A673 (cell line): ENCODE measurements around the gene RAPGEF4. TPM values are rescaled to one million over a fixed set of nuclear protein-coding genes. Genes with fewer than 3 reads are reported as not detected.
"Not testable (repeated sequence)": the region's sequence is repeated elsewhere in the genome, so short reads cannot be mapped to it uniquely, and the experiment has no call there.

Experiments used
- BruUV-seq: library from RNA; stranded (reverse); fragments of 400-500 nt; replicated peaks from 2 replicates; lab custom pipeline; 2021; lab: Mats Ljungman, UMichigan
- CTCF ChIA-PET: fragments of 300-600 bp; sonication (Branson Sonifier 250); formaldehyde crosslinking; loops from one replicate; lab custom pipeline; 2022; ENCODE audit warnings: antibody characterized with exemption; lab: Charles Lee
- POLR2A ChIA-PET: fragments of 300-600 bp; sonication (Branson Sonifier 250); formaldehyde crosslinking; loops from one replicate; lab custom pipeline; 2022; ENCODE audit warnings: antibody characterized with exemption; ENCODE audit not compliant: low non-redundant PET; lab: Charles Lee
- DNase-seq: peaks from one replicate; pipeline ENCODE4 v3.0.0-alpha.2; 2015; ENCODE audit warnings: low spot score
- H3K27ac ChIP-seq: fragments of 200-600 bp; sonication (generic); 2 replicates; pipeline ENCODE4 v1.5.1; 2016; ENCODE audit warnings: mixed run types, low read depth, mild to moderate bottlenecking, mixed read lengths, antibody characterized with exemption, low read length; ENCODE audit not compliant: poor library complexity, severe bottlenecking
- H3K27me3 ChIP-seq: fragments of 200-600 bp; sonication (generic); replicated peaks from 2 replicates; pipeline ENCODE4 v1.6.1; 2017; ENCODE audit warnings: mixed run types, low read depth, mild to moderate bottlenecking, mixed read lengths, antibody characterized with exemption, low read length; ENCODE audit not compliant: insufficient read depth, poor library complexity
- H3K36me3 ChIP-seq: fragments of 200-600 bp; sonication (generic); 2 replicates; pipeline ENCODE4 v1.6.1; 2016; ENCODE audit warnings: mixed run types, mild to moderate bottlenecking, mixed read lengths, antibody characterized with exemption, low read length; ENCODE audit not compliant: insufficient read depth, poor library complexity, severe bottlenecking
- H3K4me1 ChIP-seq: fragments of 200-600 bp; sonication (generic); 2 replicates; pipeline ENCODE4 v1.6.1; 2017; ENCODE audit warnings: mixed run types, mild to moderate bottlenecking, mixed read lengths, antibody characterized with exemption, low read length; ENCODE audit not compliant: insufficient read depth, poor library complexity, severe bottlenecking
- H3K4me3 ChIP-seq: fragments of 200-600 bp; sonication (generic); 2 replicates; pipeline ENCODE4 v1.5.1; 2016; ENCODE audit warnings: low read depth, mixed run types, mild to moderate bottlenecking, mixed read lengths, low read length; ENCODE audit not compliant: poor library complexity, severe bottlenecking
- H3K9me3 ChIP-seq: fragments of 200-600 bp; sonication (generic); 2 replicates; pipeline ENCODE4 v1.6.1; 2016; ENCODE audit warnings: mixed run types, low read depth, mild to moderate bottlenecking, mixed read lengths, antibody characterized with exemption, low read length; ENCODE audit not compliant: poor library complexity, severe bottlenecking
- CTCF ChIP-seq: fragments of 300-800, 200-600 bp; sonication (generic); conservative IDR thresholded peaks from 2 replicates; pipeline ENCODE4 v1.5.1; 2017; ENCODE audit warnings: low read depth, mild to moderate bottlenecking, antibody characterized with exemption, low read length, moderate library complexity, mixed read lengths
- EZH2 ChIP-seq: fragments of 200-600 bp; sonication (generic); IDR thresholded peaks from 2 replicates; pipeline ENCODE4 v1.6.1; 2017; ENCODE audit warnings: borderline replicate concordance, low read depth, mild to moderate bottlenecking, mixed read lengths, antibody characterized with exemption, low read length; ENCODE audit not compliant: poor library complexity, severe bottlenecking
- intact Hi-C: fragments of 100-400 bp; cut with micrococcal nuclease; formaldehyde crosslinking; loops from one replicate; pipeline ENCODE4 v1.10.0; 2022; ENCODE audit not compliant: unreplicated experiment
- total RNA-seq: library from RNA; stranded (reverse); gene quantifications from 2 replicates; pipeline ENCODE4 v1.2.3, GENCODE V29; 2021

Gene RAPGEF4
- total RNA-seq, 1 experiment from 2014 or later, result 0.26 TPM

- intact Hi-C loops, result no loop called here
- BruUV-seq, result no TSS peak
Observed at GRCh38 chr2:172745636-172746035, 10.0 kb downstream of the RAPGEF4 start.

GRCh38 chr2:172748543-172748942 lies 12.9 kb downstream of the RAPGEF4 start:
- intact Hi-C loops, POLR2A ChIA-PET, H3K36me3 ChIP-seq, BruUV-seq, DNase-seq, H3K27me3 ChIP-seq, H3K4me1 ChIP-seq, H3K27ac ChIP-seq, H3K9me3 ChIP-seq, H3K4me3 ChIP-seq, CTCF ChIA-PET: not testable (repeated sequence)

More at GRCh38 chr2:172745636-172746035, 10.0 kb downstream of the RAPGEF4 start:
- TF ChIP-seq CTCF, result no peak
- no peak for TF ChIP-seq EZH2
- ChIA-PET CTCF (no interaction called here), POLR2A (no interaction called here)
- peaks cover 5% of the 10 kb centered on the region for H3K9me3 ChIP-seq
- peaks cover 2% of the 10 kb centered on the region for H3K27me3 ChIP-seq
- DNase-seq, result no peak
- H3K4me1 ChIP-seq, result no peaks in the 10 kb centered on the region
- H3K4me3 ChIP-seq, result no peak overlapping the region
- no peaks in the 10 kb centered on the region for H3K36me3 ChIP-seq
- H3K27ac ChIP-seq, result no peak overlapping the region

- H3K27ac ChIP-seq, result no peak overlapping the region
- no TSS peak for BruUV-seq
- peaks cover 3% of the 10 kb centered on the region for H3K27me3 ChIP-seq
- ChIA-PET CTCF (no interaction called here), POLR2A (no interaction called here)
- peaks cover 3% of the 10 kb centered on the region for H3K9me3 ChIP-seq
- no peaks in the 10 kb centered on the region for H3K4me1 ChIP-seq
- TF ChIP-seq CTCF, result no peak
- TF ChIP-seq EZH2, result no peak
- intact Hi-C loops, result no loop called here
- H3K4me3 ChIP-seq, result no peak overlapping the region
- no peaks in the 10 kb centered on the region for H3K36me3 ChIP-seq
- DNase-seq, result no peak
Observed at GRCh38 chr2:172749388-172749787, 13.7 kb downstream of the RAPGEF4 start.

- Histone ChIP-seq H3K36me3 (no peaks in the 10 kb centered on the region), H3K4me3 (no peak overlapping the region), H3K4me1 (no peaks in the 10 kb centered on the region), H3K27me3 (peaks cover 3% of the 10 kb centered on the region), H3K27ac (no peak overlapping the region), H3K9me3 (no peaks in the 10 kb centered on the region)
- TF ChIP-seq EZH2, result no peak
- no peak for TF ChIP-seq CTCF
- ChIA-PET CTCF (no interaction called here), POLR2A (no interaction called here)
- intact Hi-C loops, result no loop called here
- DNase-seq, result no peak
- BruUV-seq, result no TSS peak
Observed at GRCh38 chr2:172751564-172751963, 15.9 kb downstream of the RAPGEF4 start.
